Right renal cortex interstitium (tissue), 3 donors: ENCODE measurements around the gene WASHC2C. TPM values are rescaled to one million over a fixed set of nuclear protein-coding genes. Genes with fewer than 3 reads are reported as not detected.
"Not testable (repeated sequence)": the region's sequence is repeated elsewhere in the genome, so short reads cannot be mapped to it uniquely, and the experiment has no call there.

Experiments used
- DNase-seq, 3 donors: peaks; one replicate each; pipeline ENCODE4 v3.0.0-alpha.2; 2013; ENCODE audit warnings: low read depth in 3 of 3, low spot score in 2 of 3
- polyA plus RNA-seq, 3 donors: library from polyadenylated mRNA; unstranded; fragments of 120-200 nt; gene quantifications; one replicate each; pipeline ENCODE4 v1.2.1, GENCODE V29; 2013; ENCODE audit not compliant: insufficient read length in 3 of 3

The WASHC2C gene, protein sequence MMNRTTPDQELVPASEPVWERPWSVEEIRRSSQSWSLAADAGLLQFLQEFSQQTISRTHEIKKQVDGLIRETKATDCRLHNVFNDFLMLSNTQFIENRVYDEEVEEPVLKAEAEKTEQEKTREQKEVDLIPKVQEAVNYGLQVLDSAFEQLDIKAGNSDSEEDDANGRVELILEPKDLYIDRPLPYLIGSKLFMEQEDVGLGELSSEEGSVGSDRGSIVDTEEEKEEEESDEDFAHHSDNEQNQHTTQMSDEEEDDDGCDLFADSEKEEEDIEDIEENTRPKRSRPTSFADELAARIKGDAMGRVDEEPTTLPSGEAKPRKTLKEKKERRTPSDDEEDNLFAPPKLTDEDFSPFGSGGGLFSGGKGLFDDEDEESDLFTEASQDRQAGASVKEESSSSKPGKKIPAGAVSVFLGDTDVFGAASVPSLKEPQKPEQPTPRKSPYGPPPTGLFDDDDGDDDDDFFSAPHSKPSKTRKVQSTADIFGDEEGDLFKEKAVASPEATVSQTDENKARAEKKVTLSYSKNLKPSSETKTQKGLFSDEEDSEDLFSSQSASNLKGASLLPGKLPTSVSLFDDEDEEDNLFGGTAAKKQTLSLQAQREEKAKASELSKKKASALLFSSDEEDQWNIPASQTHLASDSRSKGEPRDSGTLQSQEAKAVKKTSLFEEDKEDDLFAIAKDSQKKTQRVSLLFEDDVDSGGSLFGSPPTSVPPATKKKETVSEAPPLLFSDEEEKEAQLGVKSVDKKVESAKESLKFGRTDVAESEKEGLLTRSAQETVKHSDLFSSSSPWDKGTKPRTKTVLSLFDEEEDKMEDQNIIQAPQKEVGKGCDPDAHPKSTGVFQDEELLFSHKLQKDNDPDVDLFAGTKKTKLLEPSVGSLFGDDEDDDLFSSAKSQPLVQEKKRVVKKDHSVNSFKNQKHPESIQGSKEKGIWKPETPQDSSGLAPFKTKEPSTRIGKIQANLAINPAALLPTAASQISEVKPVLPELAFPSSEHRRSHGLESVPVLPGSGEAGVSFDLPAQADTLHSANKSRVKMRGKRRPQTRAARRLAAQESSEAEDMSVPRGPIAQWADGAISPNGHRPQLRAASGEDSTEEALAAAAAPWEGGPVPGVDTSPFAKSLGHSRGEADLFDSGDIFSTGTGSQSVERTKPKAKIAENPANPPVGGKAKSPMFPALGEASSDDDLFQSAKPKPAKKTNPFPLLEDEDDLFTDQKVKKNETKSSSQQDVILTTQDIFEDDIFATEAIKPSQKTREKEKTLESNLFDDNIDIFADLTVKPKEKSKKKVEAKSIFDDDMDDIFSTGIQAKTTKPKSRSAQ (N-terminal part only)
- polyA plus RNA-seq, result 10 to 100 TPM; 52.7 to 63.7 (median 56.2) TPM

DNA sequence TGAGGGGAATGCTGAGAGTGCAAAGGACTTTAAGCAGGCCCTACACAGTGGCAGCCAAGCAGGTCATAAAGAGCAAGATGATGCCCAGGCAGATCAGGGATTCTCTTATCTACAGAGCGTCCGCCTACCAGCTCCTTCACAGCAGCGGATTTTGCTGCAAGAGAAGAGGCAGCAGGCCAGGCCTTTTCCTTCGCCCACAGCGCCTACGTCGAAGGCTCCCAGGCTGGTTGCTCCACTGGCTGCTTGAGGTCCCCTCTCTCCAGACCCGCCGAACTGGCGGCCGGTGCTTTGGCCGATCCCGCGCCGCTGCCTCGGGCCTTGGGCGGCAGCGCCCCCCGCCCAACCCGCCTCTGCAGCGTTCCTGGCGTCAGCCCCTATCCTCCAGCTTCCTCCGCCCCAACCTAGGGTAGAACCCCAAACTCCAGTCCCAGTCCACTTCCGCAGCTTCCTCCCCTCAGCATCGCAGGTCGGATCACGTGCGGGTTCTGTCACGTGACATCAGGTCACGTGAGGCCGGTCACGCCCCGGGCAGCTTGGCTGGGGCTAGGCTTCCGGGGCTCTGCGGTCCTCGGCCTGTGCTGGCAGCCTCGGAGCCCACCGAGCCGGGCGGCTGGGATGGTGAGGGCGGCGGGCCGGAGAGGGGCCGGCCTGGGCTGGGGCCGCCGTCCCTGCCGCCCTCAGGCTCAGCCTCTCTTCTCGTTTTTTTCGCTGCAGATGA is at the start of gene WASHC2C:
WASHC2C (plus strand) TSS at position 564 of the 718 bp plus-strand sequence; CDS start at position 616, 52 bp downstream.
- peak; percentile 27 to 53 (median 47) for DNase-seq

DNA sequence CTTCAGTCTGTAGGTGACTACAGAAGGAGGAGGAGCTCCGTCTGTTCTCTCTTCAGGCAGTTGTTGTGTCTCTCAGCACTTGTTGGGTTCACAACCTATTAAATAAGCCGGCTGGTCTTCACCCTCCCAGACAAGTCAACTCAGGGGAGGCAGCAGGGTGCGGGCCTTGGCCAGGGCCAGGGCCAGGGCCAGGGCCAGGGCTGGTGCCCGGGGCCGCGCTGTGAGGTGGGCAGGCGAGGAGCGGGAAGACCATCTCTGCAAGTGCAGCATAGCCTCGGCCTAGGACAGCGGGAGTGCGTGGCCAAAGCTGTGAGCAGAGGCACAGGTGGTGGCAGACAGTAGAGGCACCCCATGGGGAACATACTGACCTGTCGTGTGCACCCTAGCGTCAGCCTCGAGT is 48.6 kb upstream of the WASHC2C start:
- not testable (repeated sequence) for DNase-seq

DNA sequence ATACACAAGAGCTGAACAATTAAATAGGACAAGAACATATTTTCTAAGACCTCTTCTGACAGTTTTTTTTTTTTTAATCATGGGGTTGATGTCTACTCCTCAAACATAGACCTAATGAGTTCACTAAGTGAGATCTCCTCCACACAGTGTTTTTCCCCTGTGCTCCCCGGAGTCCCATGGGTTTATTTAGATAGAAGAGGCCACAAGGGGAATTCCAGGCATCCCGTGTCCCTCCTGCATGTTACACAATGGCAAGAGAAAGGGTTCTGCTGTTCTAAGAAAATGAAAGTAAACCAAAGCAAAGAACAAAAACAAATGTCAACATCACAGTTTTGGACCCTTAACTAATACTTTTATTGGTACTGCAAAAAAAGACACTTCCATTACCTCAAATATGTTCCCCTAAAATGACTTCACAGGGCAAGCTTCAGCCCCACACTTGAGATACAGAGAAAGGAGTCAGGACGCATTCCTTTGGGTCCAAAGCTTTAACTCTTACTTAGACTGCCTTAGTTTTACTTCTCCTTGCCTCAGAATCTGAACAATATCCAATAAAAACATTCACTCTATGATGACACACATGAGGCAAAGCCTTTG is 16.8 kb upstream of the WASHC2C start:
- not testable (repeated sequence) for DNase-seq

DNA sequence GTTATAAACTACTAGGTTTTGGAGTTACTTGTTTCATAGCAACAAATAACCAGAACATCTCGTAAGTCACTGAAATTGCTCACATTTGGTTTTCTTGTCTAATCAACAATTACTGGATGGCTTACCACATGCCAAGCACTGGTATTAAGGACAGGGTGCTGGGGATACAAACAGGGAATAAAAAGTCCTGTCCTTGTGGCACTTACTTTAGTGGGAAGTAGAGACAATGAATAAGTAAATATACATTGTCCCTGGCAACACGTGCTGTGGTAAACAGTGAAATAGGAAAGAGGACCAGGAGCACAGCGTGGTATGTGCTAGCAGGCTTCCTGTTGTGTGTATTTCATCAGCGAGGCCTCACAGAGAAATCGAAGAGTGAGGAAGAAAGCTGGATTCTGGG is 15.8 kb upstream of the WASHC2C start:
- DNase-seq, result not testable (repeated sequence)

DNA sequence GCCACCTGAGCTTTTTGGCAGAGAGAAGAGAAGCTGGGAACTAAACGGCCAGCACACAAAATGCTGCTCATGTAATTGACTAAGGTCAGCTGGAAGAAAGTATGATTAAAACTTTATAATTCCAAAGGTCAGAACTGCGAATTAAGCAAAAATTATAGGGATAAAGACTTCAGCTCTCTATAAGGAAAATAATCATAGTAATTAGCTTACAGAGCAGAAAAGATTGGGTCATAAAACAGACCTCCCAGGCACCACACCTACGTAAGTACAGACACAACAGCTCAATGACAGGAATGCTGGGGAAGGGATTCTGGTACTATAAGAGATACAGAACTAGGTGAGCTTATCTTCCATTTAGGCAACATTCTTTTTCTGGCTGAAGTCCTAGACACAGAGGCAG is 10.0 kb upstream of the WASHC2C start:
- DNase-seq, result not testable (repeated sequence)

DNA sequence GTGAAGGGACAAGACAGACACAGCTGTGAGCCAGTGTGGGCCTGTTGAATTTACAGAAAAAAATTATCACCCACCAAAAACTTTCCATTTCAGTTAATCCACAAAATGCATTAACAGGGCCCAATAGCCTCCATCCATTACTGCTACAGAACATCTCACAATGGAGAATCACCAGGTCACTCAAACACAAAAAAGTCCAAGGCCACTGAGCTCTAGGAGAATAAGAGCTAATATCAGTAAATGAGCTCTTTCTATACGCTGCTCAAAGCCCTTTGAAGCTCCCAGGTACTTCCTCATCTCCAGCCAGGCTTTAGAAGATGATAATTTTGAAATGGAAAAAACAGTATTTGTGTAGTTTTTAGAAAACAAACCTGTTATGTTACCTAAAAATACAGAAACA is 9.4 kb upstream of the WASHC2C start:
- DNase-seq, result not testable (repeated sequence)

DNA sequence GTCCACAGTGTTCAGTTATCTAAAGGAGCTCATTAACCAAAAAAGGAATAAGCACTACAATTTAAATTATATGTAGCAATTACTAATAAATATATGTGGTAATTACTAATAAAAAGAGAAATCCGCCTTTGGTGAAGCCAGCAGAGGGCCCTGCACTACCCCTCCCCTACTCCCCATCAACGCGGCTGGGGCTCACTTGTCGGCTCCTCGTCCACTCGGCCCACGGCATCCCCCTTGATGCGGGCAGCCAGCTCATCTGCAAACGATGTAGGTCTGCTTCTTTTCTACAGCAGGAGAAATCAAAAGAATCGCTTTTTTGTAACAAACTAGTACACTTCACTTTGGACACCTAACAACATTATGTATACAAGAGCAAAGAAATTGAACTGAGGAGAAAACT is 5.6 kb upstream of the WASHC2C start:
- not testable (repeated sequence) for DNase-seq

DNA sequence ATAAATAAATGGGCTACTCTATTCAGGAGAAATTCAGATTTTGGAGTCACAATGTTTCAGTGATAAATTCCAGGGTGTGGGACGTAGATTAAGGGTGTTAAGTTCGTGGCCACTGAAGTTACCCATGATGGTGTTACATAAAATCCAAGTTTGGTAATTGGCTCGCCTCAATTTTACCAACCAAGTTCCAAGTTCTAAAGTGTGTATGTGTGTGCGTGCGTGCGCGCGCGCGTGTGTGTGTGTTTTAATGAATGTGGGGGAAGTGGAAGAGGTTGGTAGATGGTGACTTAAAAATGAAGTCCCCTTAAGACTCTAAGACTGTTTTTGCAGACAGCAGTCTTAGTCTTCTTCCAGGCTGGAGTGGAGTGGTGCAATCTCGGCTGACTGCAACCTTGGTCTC is 3.2 kb upstream of the WASHC2C start:
- not testable (repeated sequence) for DNase-seq

DNA sequence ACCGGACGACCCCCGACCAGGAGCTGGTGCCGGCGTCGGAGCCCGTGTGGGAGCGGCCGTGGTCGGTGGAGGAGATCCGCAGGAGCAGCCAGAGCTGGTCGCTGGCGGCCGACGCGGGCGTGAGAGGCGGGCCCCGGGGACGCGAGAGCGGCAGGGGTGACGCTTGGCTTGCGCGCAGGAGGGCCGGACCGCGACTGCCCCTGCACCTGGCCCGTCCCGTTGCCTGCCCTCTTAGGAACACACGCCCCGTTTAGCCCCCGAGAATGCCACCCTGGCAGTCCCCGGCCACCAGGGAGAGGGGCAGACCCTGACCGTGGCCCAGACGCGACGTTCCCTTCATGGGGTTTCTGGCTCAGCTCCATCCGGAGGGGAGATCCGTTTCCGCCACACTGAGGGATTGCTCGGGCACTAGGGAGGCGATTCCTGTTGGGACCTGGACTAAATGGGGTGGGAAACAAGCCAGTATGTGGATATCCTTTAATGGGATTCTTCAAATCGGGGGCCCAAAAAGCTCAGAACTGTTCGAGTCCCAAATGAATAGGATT is 427 bp downstream of the WASHC2C start:
- DNase-seq, result not testable (repeated sequence)

DNA sequence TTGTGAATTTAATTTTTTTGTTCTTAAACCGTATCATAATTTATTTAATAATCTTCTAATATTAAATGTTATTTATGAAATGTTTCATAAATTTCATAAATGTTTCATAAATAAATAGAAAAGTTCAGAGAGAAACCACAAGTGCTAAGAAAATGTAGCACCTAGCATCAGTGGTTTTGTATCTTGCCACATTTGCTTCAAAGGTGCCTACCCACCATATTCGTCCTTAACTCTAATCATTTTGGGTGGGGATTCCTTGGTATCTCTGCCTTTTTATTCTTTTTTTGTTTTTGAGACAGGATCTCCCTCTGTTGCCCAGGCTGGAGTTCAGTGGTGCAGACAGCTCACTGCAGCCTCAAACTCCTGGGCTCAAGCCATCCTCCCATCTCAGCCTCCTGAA is 7.4 kb downstream of the WASHC2C start:
- DNase-seq, result not testable (repeated sequence)

DNA sequence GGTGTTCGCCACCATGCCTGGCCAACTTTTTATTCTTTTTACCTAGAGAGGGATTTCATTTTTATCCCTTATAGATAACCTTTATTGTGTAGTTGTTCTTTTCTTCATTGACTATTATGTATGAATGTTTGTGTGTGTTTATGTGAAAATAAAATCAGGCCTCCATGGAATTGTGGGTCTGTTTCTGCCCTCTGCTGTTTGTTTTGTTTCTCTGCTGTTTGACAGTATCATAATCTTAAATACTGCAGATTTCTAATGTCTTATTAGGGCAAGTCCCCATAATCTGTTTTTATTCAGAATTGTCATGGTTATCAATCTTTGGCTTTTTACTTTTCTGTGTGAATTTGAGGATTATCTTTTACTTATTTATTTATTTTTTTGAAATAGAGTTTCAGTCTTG is 7.8 kb downstream of the WASHC2C start:
- DNase-seq, result not testable (repeated sequence)

DNA sequence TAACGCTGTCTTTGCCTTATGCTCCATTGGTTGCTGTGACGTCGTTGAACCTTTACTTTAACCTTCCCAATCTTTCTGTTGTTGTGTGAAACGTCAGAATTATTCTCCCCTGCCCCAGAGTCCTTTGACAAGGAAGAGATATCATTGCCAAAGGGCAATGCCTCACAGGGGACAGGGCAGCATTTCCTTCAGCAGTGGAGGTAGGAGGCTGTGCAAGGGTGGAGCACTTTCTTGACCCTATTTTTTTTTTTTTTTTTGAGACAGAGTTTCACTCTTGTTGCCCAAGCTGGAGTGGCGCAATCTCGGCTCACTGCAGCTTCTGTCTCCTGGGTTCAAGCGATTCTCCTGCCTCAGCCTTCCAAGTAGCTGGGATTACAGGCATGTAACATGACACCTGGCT is 14.5 kb downstream of the WASHC2C start:
- DNase-seq, result not testable (repeated sequence)

DNA sequence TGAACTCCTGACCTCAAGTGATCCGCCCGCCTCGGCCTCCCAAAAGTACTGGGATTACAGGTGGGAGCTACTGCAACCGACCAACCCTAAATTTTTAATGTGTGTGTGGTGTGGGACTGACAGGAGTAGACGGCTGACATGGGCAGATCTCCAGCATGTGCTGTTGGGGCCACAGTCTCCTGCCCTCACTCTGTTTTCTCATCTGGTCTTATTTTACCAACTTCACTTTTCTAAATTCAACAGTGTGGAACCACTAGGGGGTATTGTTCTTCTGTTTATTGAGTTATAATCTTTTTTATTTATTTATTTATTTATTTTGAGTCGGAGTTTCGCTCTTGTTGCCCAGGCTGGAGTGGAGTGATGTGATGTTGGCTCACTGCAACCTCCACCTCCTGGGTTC is 14.9 kb downstream of the WASHC2C start:
- DNase-seq, result not testable (repeated sequence)

DNA sequence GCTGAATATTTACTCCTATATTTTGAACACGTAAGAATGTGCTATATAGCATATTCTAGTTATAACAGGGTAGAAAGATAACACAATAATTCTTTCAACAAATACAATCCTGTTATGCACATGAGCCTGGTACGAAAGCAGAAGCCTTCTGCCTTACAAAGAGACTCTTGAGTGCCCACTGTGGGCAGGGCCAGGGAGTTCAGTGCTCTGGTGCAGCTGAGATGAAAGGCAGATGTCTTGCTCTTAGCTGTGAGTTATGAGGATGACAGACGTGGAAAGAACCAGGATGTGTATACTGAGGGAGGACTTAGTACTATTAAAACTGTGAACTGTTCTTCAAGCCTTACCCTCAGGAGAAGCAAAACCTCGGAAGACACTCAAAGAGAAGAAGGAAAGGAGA is 24.1 kb downstream of the WASHC2C start:
- not testable (repeated sequence) for DNase-seq

DNA sequence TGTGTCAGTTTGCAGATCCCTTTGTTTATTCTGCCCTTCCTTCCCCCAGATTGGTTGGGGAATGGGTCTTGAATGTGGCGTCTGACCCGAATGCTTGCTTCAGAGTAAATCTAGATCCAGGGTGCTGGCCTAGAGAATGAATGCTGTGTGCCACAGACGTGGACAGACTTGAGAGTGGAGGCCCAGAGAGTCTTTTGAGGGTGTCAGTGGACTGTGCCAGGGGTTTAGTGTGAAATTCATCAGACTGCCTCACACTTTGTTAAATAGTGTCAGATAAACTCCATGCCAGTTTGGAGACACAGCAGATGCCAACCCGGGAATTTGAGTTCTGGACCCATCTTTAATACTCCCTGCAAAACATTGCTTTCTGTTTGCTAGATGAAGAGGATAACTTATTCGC is 25.1 kb downstream of the WASHC2C start:
- not testable (repeated sequence) for DNase-seq

DNA sequence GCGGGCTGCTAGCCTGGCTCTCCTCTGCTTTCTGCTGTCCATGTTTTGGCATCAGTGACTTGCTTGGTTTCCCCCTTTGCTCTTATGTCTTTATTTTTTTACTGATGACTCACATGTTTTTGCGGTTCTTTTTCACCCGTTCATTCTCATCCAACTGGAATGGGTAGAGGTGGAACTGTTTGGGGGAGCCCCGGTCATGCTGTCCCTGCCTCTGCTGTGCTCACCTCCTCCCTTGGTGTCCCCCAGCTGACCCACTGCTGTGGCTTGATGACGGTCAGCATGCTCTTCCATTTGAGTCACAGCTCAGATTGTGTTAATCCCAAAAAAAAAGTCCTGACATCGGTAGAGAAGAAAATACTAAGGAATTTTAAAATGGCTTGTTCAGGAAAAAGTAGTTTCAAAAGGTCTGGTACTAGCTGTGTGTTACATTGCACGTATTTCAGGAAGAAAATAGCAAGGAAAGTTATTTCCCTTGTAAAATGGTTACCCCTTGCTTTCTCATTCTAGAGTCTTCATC is 27.0 kb downstream of the WASHC2C start:
- DNase-seq, result not testable (repeated sequence)

DNA sequence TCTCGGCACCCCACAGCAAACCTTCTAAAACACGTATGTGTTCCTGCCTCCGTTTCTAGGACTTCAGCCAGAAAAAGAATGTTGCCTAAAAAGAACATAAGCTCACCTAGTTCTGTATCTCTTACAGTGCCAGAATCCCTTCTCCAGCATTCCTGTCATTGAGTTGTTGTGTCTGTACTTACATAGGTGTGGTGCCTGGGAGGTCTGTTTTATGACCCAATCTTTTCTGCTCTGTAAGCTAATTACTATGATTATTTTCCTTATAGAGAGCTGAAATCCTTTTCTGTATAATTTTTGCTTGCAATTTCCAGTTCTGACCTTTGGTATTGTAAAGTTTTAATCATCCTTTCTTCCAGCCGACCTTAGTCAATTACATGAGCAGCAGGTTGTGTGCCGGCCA is 28.0 kb downstream of the WASHC2C start:
- not testable (repeated sequence) for DNase-seq

DNA sequence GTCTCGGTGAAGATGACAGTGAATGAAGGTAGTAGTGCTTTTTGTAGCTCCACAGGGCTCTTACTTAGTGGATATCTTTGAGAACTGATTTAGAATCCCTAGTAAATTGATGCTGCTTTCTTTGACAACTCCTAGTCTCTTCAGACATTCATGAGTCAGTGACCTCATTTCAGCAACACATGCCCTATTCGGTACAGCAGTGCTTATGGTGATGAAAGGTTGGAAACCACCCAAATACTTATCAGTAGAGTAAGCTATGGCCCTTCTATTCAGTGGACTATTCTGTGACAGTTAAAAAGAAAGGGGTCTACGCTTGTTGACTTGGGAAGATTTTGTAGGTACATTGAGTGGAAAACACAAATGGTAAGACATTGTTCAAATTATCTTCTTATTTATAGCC is 29.0 kb downstream of the WASHC2C start:
- not testable (repeated sequence) for DNase-seq
